Body of pancreas (tissue), 4 donors: ENCODE measurements around the gene SSBP1.

Experiments
- POLR2A ChIP-seq, 3 donors: fragments of 450-650 bp; IDR thresholded peaks; one replicate each; pipeline ENCODE4 v1.6.1; 2016; ENCODE audit warnings: antibody characterized with exemption in 3 of 3, mild to moderate bottlenecking in 2 of 3
- TF ChIP-seq, protein P1 (sequence below), 7 experiments: fragments of 450-650 bp in 4 of 7; fragments of 200-600 bp in 3 of 7; sonication (generic) in 3 of 7; IDR thresholded peaks; one replicate each; pipeline ENCODE4 v1.5.1; 2016 to 2019; ENCODE audit warnings: antibody characterized with exemption in 7 of 7

DNA sequence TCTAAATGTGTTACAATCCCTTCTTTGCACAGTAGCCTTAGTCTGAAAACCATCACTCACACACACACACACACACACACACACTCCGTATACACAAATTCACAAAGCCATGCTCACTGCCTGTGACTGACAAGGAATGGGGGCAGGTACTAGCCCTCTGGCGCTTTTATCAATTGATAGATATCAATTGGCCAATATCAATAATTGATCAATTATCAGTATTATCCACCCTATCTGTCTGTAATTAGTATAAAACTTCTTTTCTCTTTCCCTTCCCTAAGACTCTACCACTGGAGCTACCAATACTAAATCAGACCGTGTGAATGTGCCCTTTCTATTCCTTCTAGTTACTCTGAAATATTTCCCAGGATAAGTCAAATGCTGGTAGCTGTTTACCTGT, 38.3 kb upstream of the SSBP1 start:
- TF ChIP-seq, protein P1, sequence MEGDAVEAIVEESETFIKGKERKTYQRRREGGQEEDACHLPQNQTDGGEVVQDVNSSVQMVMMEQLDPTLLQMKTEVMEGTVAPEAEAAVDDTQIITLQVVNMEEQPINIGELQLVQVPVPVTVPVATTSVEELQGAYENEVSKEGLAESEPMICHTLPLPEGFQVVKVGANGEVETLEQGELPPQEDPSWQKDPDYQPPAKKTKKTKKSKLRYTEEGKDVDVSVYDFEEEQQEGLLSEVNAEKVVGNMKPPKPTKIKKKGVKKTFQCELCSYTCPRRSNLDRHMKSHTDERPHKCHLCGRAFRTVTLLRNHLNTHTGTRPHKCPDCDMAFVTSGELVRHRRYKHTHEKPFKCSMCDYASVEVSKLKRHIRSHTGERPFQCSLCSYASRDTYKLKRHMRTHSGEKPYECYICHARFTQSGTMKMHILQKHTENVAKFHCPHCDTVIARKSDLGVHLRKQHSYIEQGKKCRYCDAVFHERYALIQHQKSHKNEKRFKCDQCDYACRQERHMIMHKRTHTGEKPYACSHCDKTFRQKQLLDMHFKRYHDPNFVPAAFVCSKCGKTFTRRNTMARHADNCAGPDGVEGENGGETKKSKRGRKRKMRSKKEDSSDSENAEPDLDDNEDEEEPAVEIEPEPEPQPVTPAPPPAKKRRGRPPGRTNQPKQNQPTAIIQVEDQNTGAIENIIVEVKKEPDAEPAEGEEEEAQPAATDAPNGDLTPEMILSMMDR (IDR thresholded peaks at IDR 0.05) = no peak
- no peak for TF ChIP-seq POLR2A (IDR thresholded peaks at IDR 0.05)
